BLaER1 (cell line): Measurements from ENCODE around the gene CFAP58.
A peak's percentile ranks its signal among the peaks of the same experiment; 100 is the strongest.

Source experiments
- H3K27ac ChIP-seq: shearing (Covaris generic); formaldehyde crosslinking; 2 replicates; pipeline ENCODE4 v1.8.1; 2022
- H3K27me3 ChIP-seq: shearing (Covaris generic); formaldehyde crosslinking; 2 replicates; pipeline ENCODE4 v1.8.1; 2022
- H3K36me3 ChIP-seq: shearing (Covaris generic); formaldehyde crosslinking; 2 replicates; pipeline ENCODE4 v1.8.1; 2022
- H3K4me1 ChIP-seq: shearing (Covaris generic); formaldehyde crosslinking; 2 replicates; pipeline ENCODE4 v1.8.1; 2022
- H3K4me2 ChIP-seq: shearing (Covaris generic); formaldehyde crosslinking; 2 replicates; pipeline ENCODE4 v1.8.1; 2022
- H3K4me3 ChIP-seq: shearing (Covaris generic); formaldehyde crosslinking; 2 replicates; pipeline ENCODE4 v1.8.1; 2022
- H3K9ac ChIP-seq: shearing (Covaris generic); formaldehyde crosslinking; 2 replicates; pipeline ENCODE4 v1.8.1; 2022
- H3K9me3 ChIP-seq: shearing (Covaris generic); formaldehyde crosslinking; 2 replicates; pipeline ENCODE4 v1.8.1; 2022
- H4K20me1 ChIP-seq: shearing (Covaris generic); formaldehyde crosslinking; 2 replicates; pipeline ENCODE4 v1.8.1; 2022
- Cebpa-rat ChIP-seq: shearing (Covaris generic); IDR thresholded peaks from 2 replicates; pipeline ENCODE4 v1.8.1; 2022

CFAP58 gene

GRCh38 chr10:104391150-104391968 is 37.7 kb downstream of the CFAP58 start:
- Histone ChIP-seq H3K27me3 (no peaks in the 10 kb centered on the region), H3K9me3 (no peaks in the 10 kb centered on the region), H3K4me3 (no peak overlapping the region), H4K20me1 (no peaks in the 10 kb centered on the region), H3K27ac (no peak overlapping the region), H3K4me1 (no peaks in the 10 kb centered on the region), H3K9ac (no peak overlapping the region), H3K4me2 (no peak overlapping the region), H3K36me3 (no peaks in the 10 kb centered on the region)
- no peak for TF ChIP-seq Cebpa-rat

- no peaks in the 10 kb centered on the region for H3K36me3 ChIP-seq
- no peaks in the 10 kb centered on the region for H3K4me1 ChIP-seq
- H3K27ac ChIP-seq = no peak overlapping the region
- TF ChIP-seq Cebpa-rat = no peak
- no peak overlapping the region for H3K4me2 ChIP-seq
- H3K27me3 ChIP-seq = no peaks in the 10 kb centered on the region
- H4K20me1 ChIP-seq = no peaks in the 10 kb centered on the region
- no peak overlapping the region for H3K9ac ChIP-seq
- no peaks in the 10 kb centered on the region for H3K9me3 ChIP-seq
- no peak overlapping the region for H3K4me3 ChIP-seq
Observed at GRCh38 chr10:104391969-104392296, 38.3 kb downstream of the CFAP58 start.

DNA sequence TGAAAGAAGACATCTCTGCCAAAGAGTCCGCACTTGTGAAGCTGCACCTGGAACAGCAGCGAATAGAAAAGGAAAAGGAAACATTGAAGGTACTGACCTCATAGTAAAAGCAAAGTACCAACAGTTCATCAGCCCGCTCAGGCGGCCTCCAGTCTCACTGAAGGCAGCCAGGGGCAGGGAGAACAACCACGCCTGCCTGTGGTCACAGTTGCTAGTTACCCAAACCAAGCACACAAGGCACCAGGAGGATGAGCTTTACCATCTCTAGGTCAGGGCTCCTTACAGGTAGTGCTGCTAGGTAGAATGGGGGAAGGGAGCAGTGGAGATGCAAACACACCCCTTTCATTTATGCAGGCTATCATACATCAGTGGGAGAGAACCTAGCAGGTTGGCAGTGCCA is 39.8 kb downstream of the CFAP58 start:
- Histone ChIP-seq H3K27ac (no peak overlapping the region), H3K27me3 (no peaks in the 10 kb centered on the region), H3K4me1 (no peaks in the 10 kb centered on the region), H3K9me3 (no peaks in the 10 kb centered on the region), H3K36me3 (no peaks in the 10 kb centered on the region), H3K9ac (no peak overlapping the region), H4K20me1 (no peaks in the 10 kb centered on the region), H3K4me3 (no peak overlapping the region), H3K4me2 (no peak overlapping the region)
- TF ChIP-seq Cebpa-rat = no peak

DNA sequence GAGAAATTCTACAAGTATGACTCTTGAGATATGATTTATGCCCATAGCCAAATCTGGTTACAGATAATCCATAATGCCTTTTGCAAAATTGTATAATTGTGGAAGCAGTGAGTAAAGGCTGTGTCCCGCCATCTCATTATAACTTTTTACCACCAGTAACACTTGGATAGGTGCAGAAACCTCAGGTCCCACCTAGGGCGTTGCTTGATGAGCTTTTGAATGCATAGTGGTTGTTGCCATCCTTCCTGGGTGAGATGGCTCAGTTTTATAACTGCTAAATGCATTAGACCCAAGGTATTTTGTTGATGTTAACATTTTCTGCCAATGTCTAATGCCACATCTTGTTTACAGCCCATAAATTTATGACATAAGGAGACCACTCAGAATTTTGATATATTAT is 42.9 kb downstream of the CFAP58 start:
- H3K9me3 ChIP-seq = no peaks in the 10 kb centered on the region
- H3K4me3 ChIP-seq = no peak overlapping the region
- H3K27me3 ChIP-seq = no peaks in the 10 kb centered on the region
- no peak for TF ChIP-seq Cebpa-rat
- no peak overlapping the region for H3K27ac ChIP-seq
- H3K4me2 ChIP-seq = no peak overlapping the region
- no peaks in the 10 kb centered on the region for H3K36me3 ChIP-seq
- H4K20me1 ChIP-seq = no peaks in the 10 kb centered on the region
- no peaks in the 10 kb centered on the region for H3K4me1 ChIP-seq
- no peak overlapping the region for H3K9ac ChIP-seq

DNA sequence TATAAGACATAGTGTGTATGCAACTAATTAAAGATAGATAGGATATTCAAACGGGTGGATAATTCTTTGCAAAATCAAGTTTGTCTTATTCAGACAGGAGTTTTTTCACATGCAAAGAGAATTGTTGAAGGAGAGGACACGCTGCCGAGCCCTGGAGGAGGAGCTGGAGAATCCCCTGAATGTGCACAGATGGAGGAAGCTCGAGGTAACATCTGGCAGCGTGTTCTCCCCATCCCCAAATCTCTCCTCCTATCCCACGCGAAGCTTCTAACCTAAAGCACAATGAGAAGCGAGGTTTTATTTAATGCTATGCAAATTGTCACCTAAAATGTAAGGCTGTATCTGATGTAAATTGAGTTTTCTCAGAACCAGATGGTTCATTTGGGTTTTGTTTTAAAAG is 50.0 kb downstream of the CFAP58 start:
- Histone ChIP-seq H3K27ac (no peak overlapping the region), H3K4me1 (peaks cover 8% of the 10 kb centered on the region), H3K27me3 (no peaks in the 10 kb centered on the region)

DNA sequence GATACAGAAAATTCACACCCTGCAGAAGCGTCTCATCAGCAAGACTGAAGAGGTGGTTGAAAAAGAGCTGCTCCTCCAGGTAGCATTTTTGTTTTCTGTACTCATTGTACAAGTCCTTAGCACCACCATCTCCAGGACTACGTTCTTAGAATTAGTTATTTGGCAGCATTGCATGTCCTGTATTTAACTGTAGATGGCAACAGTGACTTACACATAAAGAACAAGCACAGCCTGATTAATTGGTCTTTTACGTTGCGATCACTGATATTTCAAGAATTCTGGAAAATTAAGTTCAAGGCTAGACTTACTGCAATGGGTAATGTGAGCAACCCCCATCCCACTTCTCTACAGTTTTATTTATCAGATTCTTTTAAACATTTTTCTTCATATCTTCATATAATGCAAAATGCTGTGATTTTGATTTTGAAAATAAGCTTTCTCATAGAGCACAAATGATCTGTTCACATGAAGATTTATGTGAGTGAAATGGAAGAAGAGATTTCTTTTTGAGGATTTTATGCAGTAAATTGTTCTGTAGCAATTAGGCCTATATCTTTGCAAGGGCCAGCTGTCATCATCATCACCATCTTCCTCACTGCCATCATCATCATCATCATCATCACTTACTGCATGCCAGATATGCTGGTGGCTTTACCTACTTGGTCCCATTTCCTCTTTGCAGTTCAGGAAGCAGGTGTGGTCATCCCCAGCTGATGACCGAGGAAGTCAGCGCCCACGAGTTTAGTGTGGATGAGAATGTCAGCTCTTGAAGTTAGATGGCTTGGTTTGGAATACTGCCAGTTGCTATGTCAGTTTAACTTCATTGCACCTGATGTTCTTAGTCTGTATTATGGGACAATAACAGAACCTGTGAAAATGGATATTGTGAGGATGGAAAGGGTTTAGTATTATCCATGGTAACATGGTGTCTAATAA is 53.4 kb downstream of the CFAP58 start:
- no peak overlapping the region for H3K9ac ChIP-seq
- H4K20me1 ChIP-seq = no peaks in the 10 kb centered on the region
- no peak overlapping the region for H3K27ac ChIP-seq
- H3K4me1 ChIP-seq = peaks cover 8% of the 10 kb centered on the region
- peak overlapping the region; percentile 49 for H3K4me2 ChIP-seq
- H3K4me3 ChIP-seq = no peak overlapping the region
- no peaks in the 10 kb centered on the region for H3K27me3 ChIP-seq
- no peak for TF ChIP-seq Cebpa-rat
- H3K36me3 ChIP-seq = no peaks in the 10 kb centered on the region
- peaks cover 12% of the 10 kb centered on the region; the same call in 1 of the 2 replicates for H3K9me3 ChIP-seq

More for the DNA sequence above, 50.0 kb downstream of the CFAP58 start:
- H4K20me1 ChIP-seq = no peaks in the 10 kb centered on the region
- H3K9ac ChIP-seq = no peak overlapping the region
- H3K4me3 ChIP-seq = no peak overlapping the region
- H3K4me2 ChIP-seq = no peak overlapping the region
- no peaks in the 10 kb centered on the region for H3K9me3 ChIP-seq
- no peak for TF ChIP-seq Cebpa-rat
- H3K36me3 ChIP-seq = no peaks in the 10 kb centered on the region

GRCh38 chr10:104413528-104413927 is 59.9 kb downstream of the CFAP58 start:
- H3K9ac ChIP-seq = no peak overlapping the region
- H3K27me3 ChIP-seq = no peaks in the 10 kb centered on the region
- no peaks in the 10 kb centered on the region for H4K20me1 ChIP-seq
- no peak overlapping the region for H3K27ac ChIP-seq
- H3K36me3 ChIP-seq = no peaks in the 10 kb centered on the region
- H3K4me1 ChIP-seq = no peaks in the 10 kb centered on the region
- no peak for TF ChIP-seq Cebpa-rat
- H3K4me3 ChIP-seq = no peak overlapping the region
- no peak overlapping the region for H3K4me2 ChIP-seq
- peaks cover 12% of the 10 kb centered on the region; the same call in 1 of the 2 replicates for H3K9me3 ChIP-seq

DNA sequence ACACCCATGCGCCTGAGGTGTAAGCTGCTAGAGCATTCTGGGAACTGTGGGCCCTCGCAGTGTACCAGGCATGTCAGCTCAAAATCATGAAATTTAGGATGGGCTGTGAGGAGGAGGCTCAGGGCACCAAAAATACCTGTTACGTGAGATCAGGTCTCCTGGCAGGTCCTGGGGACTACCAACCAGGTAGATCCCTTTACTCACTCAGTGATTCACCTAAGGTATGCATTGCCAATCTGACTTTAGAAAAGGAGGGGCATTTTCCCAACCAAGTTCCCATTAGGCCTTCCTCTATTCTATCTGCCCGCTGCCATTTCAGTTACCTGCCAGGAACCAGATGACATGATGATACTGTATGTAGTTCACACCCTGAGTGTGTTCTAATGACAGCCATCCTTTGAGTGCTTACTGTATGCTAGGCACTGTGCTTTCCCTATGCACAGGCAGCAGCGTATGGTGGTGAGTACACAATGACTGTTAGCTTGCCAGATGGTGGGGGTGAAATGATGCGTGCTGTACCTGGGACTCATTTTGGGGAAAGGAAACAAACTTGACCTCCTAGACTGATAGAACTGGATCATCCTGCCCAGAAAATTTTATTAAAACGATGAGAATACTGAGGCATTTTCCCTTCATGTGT is 62.0 kb downstream of the CFAP58 start:
- Histone ChIP-seq H3K4me1 (no peaks in the 10 kb centered on the region), H3K27me3 (no peaks in the 10 kb centered on the region), H3K4me2 (no peak overlapping the region), H3K9ac (no peak overlapping the region), H3K9me3 (peaks cover 9% of the 10 kb centered on the region; the same call in 1 of the 2 replicates), H3K36me3 (no peaks in the 10 kb centered on the region), H3K27ac (no peak overlapping the region), H4K20me1 (no peaks in the 10 kb centered on the region), H3K4me3 (no peak overlapping the region)
- TF ChIP-seq Cebpa-rat = no peak

- H3K27ac ChIP-seq = no peak overlapping the region
- no peak for TF ChIP-seq Cebpa-rat
- H3K4me1 ChIP-seq = no peaks in the 10 kb centered on the region
- no peak overlapping the region for H3K4me2 ChIP-seq
- no peaks in the 10 kb centered on the region for H3K27me3 ChIP-seq
- H3K9me3 ChIP-seq = 0 out of 2 replicates have a peak, but pooled peaks cover 1% of the 10 kb centered on the region
- no peaks in the 10 kb centered on the region for H4K20me1 ChIP-seq
- H3K9ac ChIP-seq = no peak overlapping the region
- no peaks in the 10 kb centered on the region for H3K36me3 ChIP-seq
- H3K4me3 ChIP-seq = no peak overlapping the region
Observed at GRCh38 chr10:104416851-104417250, 63.2 kb downstream of the CFAP58 start.
